ENCODE results near the gene OPN1MW2.
A peak's percentile ranks its signal among the peaks of the same experiment; 100 is the strongest.
"Not testable (repeated sequence)": the region's sequence is repeated elsewhere in the genome, so short reads cannot be mapped to it uniquely, and the experiment has no call there.

OPN1MW2 gene

DNA sequence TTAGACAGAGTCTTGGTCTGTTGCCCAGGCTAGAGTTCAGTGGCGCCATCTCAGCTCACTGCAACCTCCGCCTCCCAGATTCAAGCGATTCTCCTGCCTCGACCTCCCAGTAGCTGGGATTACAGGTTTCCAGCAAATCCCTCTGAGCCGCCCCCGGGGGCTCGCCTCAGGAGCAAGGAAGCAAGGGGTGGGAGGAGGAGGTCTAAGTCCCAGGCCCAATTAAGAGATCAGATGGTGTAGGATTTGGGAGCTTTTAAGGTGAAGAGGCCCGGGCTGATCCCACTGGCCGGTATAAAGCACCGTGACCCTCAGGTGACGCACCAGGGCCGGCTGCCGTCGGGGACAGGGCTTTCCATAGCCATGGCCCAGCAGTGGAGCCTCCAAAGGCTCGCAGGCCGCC lies at the start of gene OPN1MW2:
Gene OPN1MW2 (plus strand): TSS at position 301 of the 400 bp plus-strand sequence. CDS start 60 bp downstream, at position 361.
- not testable (repeated sequence) for H3K36me3 ChIP-seq (ENCODE audit: insufficient read depth, low read length); H3K9me3 ChIP-seq (ENCODE audit: insufficient read depth, low read length, severe bottlenecking); H3K4me2 ChIP-seq (ENCODE audit: insufficient read depth, low read length); H3K9ac ChIP-seq (ENCODE audit: low read depth, low read length); H3K79me2 ChIP-seq (ENCODE audit: insufficient read depth, low read length); H4K20me1 ChIP-seq (ENCODE audit: insufficient read depth, low read length); H3K27me3 ChIP-seq (ENCODE audit: insufficient read depth, low read length, poor library complexity); ATAC-seq (ENCODE audit: insufficient read depth, low read depth); DNase-seq; H2AFZ ChIP-seq (ENCODE audit: low read depth, low read length); H3K4me1 ChIP-seq (ENCODE audit: insufficient read depth, low read length); H3K27ac ChIP-seq (ENCODE audit: low read length); H3K4me3 ChIP-seq (ENCODE audit: low read depth in 1 of 2, low read length in 2 of 2)

DNA sequence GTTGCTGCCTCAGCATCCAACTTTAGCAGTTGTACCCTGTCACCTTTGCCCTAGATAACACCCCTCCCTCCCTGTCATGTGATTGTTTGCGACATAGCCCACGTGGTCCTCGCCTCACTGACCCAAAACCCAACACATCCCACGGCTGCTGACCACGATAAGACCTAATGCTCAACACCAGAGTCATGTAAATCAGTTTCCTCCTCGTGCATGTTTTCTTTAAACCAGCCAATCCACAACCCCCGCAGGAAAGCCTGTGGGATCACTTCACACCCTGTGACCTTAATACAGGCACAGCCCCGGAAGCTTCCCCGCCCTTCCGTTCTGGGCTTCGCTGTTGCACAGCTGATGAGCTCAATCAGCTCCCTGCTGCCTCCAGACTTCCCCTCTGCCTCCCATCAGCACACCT lies 47.0 kb upstream of the OPN1MW2 start:
- ATAC-seq (ENCODE audit: insufficient read depth, low read depth): peak; percentile 100
- not testable (repeated sequence) for DNase-seq; H4K20me1 ChIP-seq (ENCODE audit: insufficient read depth, low read length); H3K9me3 ChIP-seq (ENCODE audit: insufficient read depth, low read length, severe bottlenecking); H3K4me1 ChIP-seq (ENCODE audit: insufficient read depth, low read length); H3K79me2 ChIP-seq (ENCODE audit: insufficient read depth, low read length); H3K4me3 ChIP-seq (ENCODE audit: low read depth in 1 of 2, low read length in 2 of 2); H3K27me3 ChIP-seq (ENCODE audit: insufficient read depth, low read length, poor library complexity); H3K27ac ChIP-seq (ENCODE audit: low read length); H3K4me2 ChIP-seq (ENCODE audit: insufficient read depth, low read length); H2AFZ ChIP-seq (ENCODE audit: low read depth, low read length); H3K9ac ChIP-seq (ENCODE audit: low read depth, low read length); H3K36me3 ChIP-seq (ENCODE audit: insufficient read depth, low read length)

DNA sequence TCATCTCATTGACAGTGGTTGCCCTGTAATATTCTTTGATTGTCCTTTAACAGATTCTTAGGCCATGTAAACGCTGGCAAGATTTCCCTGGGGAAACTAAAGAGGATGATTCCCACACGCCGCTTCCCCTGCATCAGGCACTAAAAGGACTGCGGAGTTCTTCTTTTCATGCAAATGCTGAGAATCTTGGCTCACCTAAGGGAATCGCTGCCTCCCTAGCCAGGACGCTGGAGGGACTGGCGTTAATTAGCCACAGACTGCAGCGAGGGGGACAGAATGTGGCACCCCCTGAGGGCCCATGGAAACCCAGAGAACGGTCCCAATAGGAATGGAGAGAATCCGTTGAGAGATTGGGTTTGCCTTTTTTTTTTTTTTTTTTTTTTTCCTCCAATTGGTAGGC lies 45.2 kb upstream of the OPN1MW2 start:
- not testable (repeated sequence) for H3K9ac ChIP-seq (ENCODE audit: low read depth, low read length); ATAC-seq (ENCODE audit: insufficient read depth, low read depth); DNase-seq; H3K4me2 ChIP-seq (ENCODE audit: insufficient read depth, low read length); H3K4me1 ChIP-seq (ENCODE audit: insufficient read depth, low read length); H4K20me1 ChIP-seq (ENCODE audit: insufficient read depth, low read length); H3K36me3 ChIP-seq (ENCODE audit: insufficient read depth, low read length); H3K79me2 ChIP-seq (ENCODE audit: insufficient read depth, low read length); H2AFZ ChIP-seq (ENCODE audit: low read depth, low read length); H3K4me3 ChIP-seq (ENCODE audit: low read depth in 1 of 2, low read length in 2 of 2); H3K27ac ChIP-seq (ENCODE audit: low read length); H3K9me3 ChIP-seq (ENCODE audit: insufficient read depth, low read length, severe bottlenecking); H3K27me3 ChIP-seq (ENCODE audit: insufficient read depth, low read length, poor library complexity)

DNA sequence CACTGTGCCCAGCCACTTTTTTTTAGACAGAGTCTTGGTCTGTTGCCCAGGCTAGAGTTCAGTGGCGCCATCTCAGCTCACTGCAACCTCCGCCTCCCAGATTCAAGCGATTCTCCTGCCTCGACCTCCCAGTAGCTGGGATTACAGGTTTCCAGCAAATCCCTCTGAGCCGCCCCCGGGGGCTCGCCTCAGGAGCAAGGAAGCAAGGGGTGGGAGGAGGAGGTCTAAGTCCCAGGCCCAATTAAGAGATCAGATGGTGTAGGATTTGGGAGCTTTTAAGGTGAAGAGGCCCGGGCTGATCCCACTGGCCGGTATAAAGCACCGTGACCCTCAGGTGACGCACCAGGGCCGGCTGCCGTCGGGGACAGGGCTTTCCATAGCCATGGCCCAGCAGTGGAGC lies 37.3 kb upstream of the OPN1MW2 start, which contains the start of gene OPN1MW:
Gene OPN1MW (plus strand): TSS at position 301 of the 400 bp plus-strand sequence. CDS start 82 bp downstream, at position 383.
- not testable (repeated sequence) for H4K20me1 ChIP-seq (ENCODE audit: insufficient read depth, low read length); H3K27me3 ChIP-seq (ENCODE audit: insufficient read depth, low read length, poor library complexity); ATAC-seq (ENCODE audit: insufficient read depth, low read depth); DNase-seq; H3K4me3 ChIP-seq (ENCODE audit: low read depth in 1 of 2, low read length in 2 of 2); H3K79me2 ChIP-seq (ENCODE audit: insufficient read depth, low read length); H3K4me2 ChIP-seq (ENCODE audit: insufficient read depth, low read length); H3K9ac ChIP-seq (ENCODE audit: low read depth, low read length); H3K27ac ChIP-seq (ENCODE audit: low read length); H3K9me3 ChIP-seq (ENCODE audit: insufficient read depth, low read length, severe bottlenecking); H3K4me1 ChIP-seq (ENCODE audit: insufficient read depth, low read length); H2AFZ ChIP-seq (ENCODE audit: low read depth, low read length); H3K36me3 ChIP-seq (ENCODE audit: insufficient read depth, low read length)

- not testable (repeated sequence) for ATAC-seq (ENCODE audit: insufficient read depth, low read depth); H3K4me3 ChIP-seq (ENCODE audit: low read depth in 1 of 2, low read length in 2 of 2)
Observed at GRCh38 chrX:154183794-154184193, 35.8 kb upstream of the OPN1MW2 start.

DNA sequence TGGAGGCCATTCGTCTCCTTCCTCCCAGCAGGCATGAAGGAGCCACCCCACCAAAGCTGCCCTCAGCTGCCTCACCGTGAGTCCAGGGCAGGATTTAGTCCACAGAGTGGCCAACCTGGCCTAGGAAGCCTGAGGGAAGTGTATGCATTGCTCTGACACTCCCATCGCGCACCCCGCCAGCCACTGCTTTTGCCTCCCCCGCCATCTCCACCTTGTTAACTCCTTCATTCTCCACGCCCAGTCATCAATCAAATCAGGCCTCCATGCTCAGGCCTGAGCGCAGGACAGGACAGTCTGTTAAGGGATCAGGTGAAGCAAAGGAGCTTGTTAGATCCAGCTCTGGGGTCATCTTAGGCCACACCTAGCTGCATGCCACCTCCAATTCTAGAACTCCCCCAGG lies 26.7 kb upstream of the OPN1MW2 start:
- H3K36me3 ChIP-seq (ENCODE audit: insufficient read depth, low read length); H3K9ac ChIP-seq (ENCODE audit: low read depth, low read length): not testable (repeated sequence)

More at GRCh38 chrX:154183794-154184193, 35.8 kb upstream of the OPN1MW2 start:
- DNase-seq; H3K4me1 ChIP-seq (ENCODE audit: insufficient read depth, low read length); H3K36me3 ChIP-seq (ENCODE audit: insufficient read depth, low read length); H3K4me2 ChIP-seq (ENCODE audit: insufficient read depth, low read length); H3K9ac ChIP-seq (ENCODE audit: low read depth, low read length); H3K27me3 ChIP-seq (ENCODE audit: insufficient read depth, low read length, poor library complexity); H3K27ac ChIP-seq (ENCODE audit: low read length); H2AFZ ChIP-seq (ENCODE audit: low read depth, low read length); H3K79me2 ChIP-seq (ENCODE audit: insufficient read depth, low read length); H4K20me1 ChIP-seq (ENCODE audit: insufficient read depth, low read length); H3K9me3 ChIP-seq (ENCODE audit: insufficient read depth, low read length, severe bottlenecking): not testable (repeated sequence)

DNA sequence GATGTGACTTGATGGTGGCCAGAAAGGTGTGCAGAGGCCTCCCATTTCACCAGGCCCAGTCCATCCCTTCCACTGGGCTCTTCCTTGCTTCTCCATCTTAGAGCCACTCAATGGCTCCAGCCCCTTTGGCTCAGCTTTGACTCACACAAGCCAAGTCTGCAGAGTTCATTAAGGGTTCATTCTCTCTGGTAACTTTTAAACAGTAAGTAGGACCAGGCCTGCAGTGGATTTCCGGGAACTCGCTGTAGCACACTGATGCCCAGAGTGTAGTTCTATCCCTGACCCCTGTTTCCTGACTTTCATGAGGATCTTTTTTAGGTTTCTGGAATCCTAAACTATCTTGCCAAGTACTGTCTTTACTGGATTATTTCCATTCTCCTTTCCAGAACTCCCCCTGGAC lies 25.2 kb upstream of the OPN1MW2 start:
- ATAC-seq (ENCODE audit: insufficient read depth, low read depth); DNase-seq; H3K27ac ChIP-seq (ENCODE audit: low read length); H2AFZ ChIP-seq (ENCODE audit: low read depth, low read length); H3K36me3 ChIP-seq (ENCODE audit: insufficient read depth, low read length); H3K9ac ChIP-seq (ENCODE audit: low read depth, low read length); H3K4me3 ChIP-seq (ENCODE audit: low read depth in 1 of 2, low read length in 2 of 2); H3K79me2 ChIP-seq (ENCODE audit: insufficient read depth, low read length); H3K27me3 ChIP-seq (ENCODE audit: insufficient read depth, low read length, poor library complexity); H3K4me2 ChIP-seq (ENCODE audit: insufficient read depth, low read length); H3K4me1 ChIP-seq (ENCODE audit: insufficient read depth, low read length); H3K9me3 ChIP-seq (ENCODE audit: insufficient read depth, low read length, severe bottlenecking); H4K20me1 ChIP-seq (ENCODE audit: insufficient read depth, low read length): not testable (repeated sequence)

More for the DNA sequence above, 26.7 kb upstream of the OPN1MW2 start:
- not testable (repeated sequence) for H3K9me3 ChIP-seq (ENCODE audit: insufficient read depth, low read length, severe bottlenecking); H3K27ac ChIP-seq (ENCODE audit: low read length); H2AFZ ChIP-seq (ENCODE audit: low read depth, low read length); H4K20me1 ChIP-seq (ENCODE audit: insufficient read depth, low read length); H3K4me3 ChIP-seq (ENCODE audit: low read depth in 1 of 2, low read length in 2 of 2); H3K4me1 ChIP-seq (ENCODE audit: insufficient read depth, low read length); H3K79me2 ChIP-seq (ENCODE audit: insufficient read depth, low read length); H3K27me3 ChIP-seq (ENCODE audit: insufficient read depth, low read length, poor library complexity); DNase-seq; H3K4me2 ChIP-seq (ENCODE audit: insufficient read depth, low read length); ATAC-seq (ENCODE audit: insufficient read depth, low read depth)

- H3K9ac ChIP-seq (ENCODE audit: low read depth, low read length); H4K20me1 ChIP-seq (ENCODE audit: insufficient read depth, low read length); ATAC-seq (ENCODE audit: insufficient read depth, low read depth); H3K9me3 ChIP-seq (ENCODE audit: insufficient read depth, low read length, severe bottlenecking); H3K27me3 ChIP-seq (ENCODE audit: insufficient read depth, low read length, poor library complexity); H3K27ac ChIP-seq (ENCODE audit: low read length); H3K4me3 ChIP-seq (ENCODE audit: low read depth in 1 of 2, low read length in 2 of 2); H3K36me3 ChIP-seq (ENCODE audit: insufficient read depth, low read length); H2AFZ ChIP-seq (ENCODE audit: low read depth, low read length); DNase-seq; H3K4me2 ChIP-seq (ENCODE audit: insufficient read depth, low read length); H3K79me2 ChIP-seq (ENCODE audit: insufficient read depth, low read length); H3K4me1 ChIP-seq (ENCODE audit: insufficient read depth, low read length): not testable (repeated sequence)
Observed at GRCh38 chrX:154196466-154196865, 23.1 kb upstream of the OPN1MW2 start.

All from DND-41 (cell line).